Measurements from ENCODE around the gene WDR83.
"Not testable (repeated sequence)": the region's sequence is repeated elsewhere in the genome, so short reads cannot be mapped to it uniquely, and the experiment has no call there.

Gene WDR83

GRCh38 chr19:12655546-12655945 lies 11.1 kb upstream of the WDR83 start:
- no peak for DNase-seq

GRCh38 chr19:12656899-12657571 lies 9.6 kb upstream of the WDR83 start:
- DNase-seq = no peak

GRCh38 chr19:12657966-12658365 lies 8.6 kb upstream of the WDR83 start:
- DNase-seq = no peak

- DNase-seq = peak in 15 of 56 donors; percentile 1 to 49 (median 33)
Measured at GRCh38 chr19:12660980-12661379, 5.6 kb upstream of the WDR83 start.

GRCh38 chr19:12664406-12665280 lies 2.0 kb upstream of the WDR83 start:
- no peak for DNase-seq

GRCh38 chr19:12665281-12665573 lies 1.4 kb upstream of the WDR83 start:
- peak in 24 of 56 donors; percentile 1 to 56 (median 16) for DNase-seq

- no peak for DNase-seq
Measured at GRCh38 chr19:12665671-12666264, 839 bp upstream of the WDR83 start.

- no peak for DNase-seq
Measured at GRCh38 chr19:12667731-12668302, 1.2 kb downstream of the WDR83 start.

- DNase-seq = no peak
Measured at GRCh38 chr19:12668346-12668745, 1.7 kb downstream of the WDR83 start.

- DNase-seq = peak in 30 of 56 donors; percentile 26 to 85 (median 60)
Measured at GRCh38 chr19:12668932-12669269, 2.3 kb downstream of the WDR83 start.

GRCh38 chr19:12669270-12670158 lies 2.9 kb downstream of the WDR83 start:
- peak in 55 of 56 donors; percentile 25 to 90 (median 73) for DNase-seq

GRCh38 chr19:12670159-12670928 lies 3.7 kb downstream of the WDR83 start:
- peak in 1 of 56 donors; percentile 34 for DNase-seq

GRCh38 chr19:12672744-12673143 lies 6.1 kb downstream of the WDR83 start:
- no peak for DNase-seq

GRCh38 chr19:12675399-12675798 lies 8.8 kb downstream of the WDR83 start:
- DNase-seq = no peak

- no peak for DNase-seq
Measured at GRCh38 chr19:12675940-12676339, 9.3 kb downstream of the WDR83 start.

- peak in 50 of 56 donors; percentile 6 to 80 (median 36) for DNase-seq
Measured at GRCh38 chr19:12676384-12676792, 9.8 kb downstream of the WDR83 start.

GRCh38 chr19:12676928-12677327 lies 10.3 kb downstream of the WDR83 start:
- DNase-seq = no peak

GRCh38 chr19:12678039-12678438 lies 11.4 kb downstream of the WDR83 start:
- DNase-seq = not testable (repeated sequence)

GRCh38 chr19:12680034-12680433 lies 13.4 kb downstream of the WDR83 start:
- no peak for DNase-seq

Measured in amygdala (tissue), 56 donors.